ENCODE results near the gene IL19.
"Not testable (repeated sequence)": the region's sequence is repeated elsewhere in the genome, so short reads cannot be mapped to it uniquely, and the experiment has no call there.

Gene IL19

DNA sequence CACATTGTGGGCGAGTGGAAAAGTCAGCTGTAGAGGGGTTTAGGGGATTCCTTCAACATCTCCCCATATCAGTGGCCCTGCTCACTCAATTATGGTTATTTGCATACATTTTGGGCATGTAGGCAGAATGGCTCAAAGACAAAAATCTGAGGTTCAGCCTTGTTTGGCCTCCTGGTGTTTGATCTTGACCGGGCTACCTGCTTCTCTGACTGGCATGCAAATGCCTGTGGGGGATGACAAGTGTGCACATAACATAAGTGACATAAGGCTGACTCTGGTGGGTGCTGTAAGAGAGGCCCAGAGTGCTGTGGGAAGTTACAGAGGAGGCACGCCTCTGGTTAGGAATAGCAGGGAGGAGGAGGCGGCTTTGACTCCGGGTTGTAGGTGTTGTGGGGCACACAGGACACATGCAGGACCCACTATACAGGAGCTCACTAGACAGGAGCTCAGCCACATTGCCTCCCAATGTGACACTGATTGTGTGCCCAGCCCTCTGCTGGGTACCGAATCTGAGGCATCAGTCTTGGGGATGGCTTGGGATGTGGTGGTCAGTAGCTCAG is 29.4 kb upstream of the IL19 start:
- DNase-seq, result no peak

DNA sequence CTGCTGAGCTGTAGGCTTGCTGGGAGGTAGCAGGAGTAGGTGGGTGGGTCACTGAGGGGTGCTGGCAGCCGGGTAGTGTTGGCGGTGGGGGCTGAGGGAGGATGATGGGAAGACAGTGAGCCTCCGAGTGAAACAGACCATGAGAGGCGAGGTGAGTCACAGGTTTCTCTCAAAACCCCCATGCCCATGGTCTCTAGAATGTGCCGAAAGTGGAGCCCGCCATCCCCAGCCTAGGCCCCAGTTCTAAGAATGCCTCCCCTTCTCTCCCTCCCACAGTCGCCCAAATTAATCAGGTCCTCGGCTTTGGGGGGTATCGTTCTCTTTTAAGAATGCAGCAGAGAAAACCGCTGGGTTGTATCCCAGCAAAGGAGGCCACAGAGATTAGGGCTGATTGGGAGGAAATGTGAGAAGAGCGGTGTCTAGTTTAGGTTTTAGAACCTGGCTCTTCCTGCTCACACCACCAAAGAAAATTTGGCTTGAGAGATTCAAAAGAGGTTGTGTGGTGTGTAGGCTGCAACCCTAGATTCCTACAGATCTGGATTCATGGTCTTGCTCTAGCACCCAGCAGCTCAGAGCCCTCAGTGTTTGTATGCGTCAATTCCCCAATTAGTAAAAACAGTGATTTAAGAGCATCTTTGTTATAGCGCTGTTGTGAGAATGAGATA is 27.7 kb upstream of the IL19 start:
- DNase-seq, result no peak

DNA sequence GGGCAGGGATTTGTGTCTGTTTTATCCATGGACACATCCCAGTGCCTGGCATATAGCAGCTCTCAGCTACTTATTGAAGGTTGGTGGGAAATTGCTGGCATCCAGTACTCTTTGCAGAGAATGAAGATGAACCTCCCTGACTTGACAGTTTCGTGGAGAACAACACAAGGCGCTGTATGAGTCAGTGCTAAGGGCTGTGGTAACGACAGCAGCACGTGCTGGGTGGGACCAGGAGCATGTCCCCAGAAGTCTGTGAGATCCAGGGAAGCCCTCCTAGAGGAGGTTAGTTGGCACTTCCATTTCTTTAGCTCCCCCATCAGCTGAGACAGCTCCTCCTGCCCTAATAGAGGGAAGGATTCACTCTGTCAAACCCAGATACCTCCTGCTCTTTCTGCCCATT is 25.9 kb upstream of the IL19 start:
- no peak for DNase-seq

DNA sequence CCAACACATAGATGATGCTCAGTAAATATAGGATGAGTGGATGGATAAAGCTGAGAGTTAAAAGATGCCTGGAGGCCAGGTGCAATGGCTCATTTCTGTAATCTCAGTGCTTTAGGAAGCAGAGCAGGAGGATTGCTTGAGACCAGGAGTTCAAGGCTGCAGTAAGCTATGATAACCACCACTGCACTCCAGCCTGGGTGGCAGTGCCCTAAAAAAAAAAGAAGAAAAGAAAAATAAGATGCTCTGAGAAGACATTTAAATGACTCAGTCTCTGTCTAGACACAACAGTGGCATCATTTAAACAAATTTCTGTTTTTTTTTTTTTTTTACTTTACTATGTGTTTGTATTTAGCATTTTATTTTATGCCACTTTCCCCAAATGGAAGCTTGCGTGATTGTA is 25.3 kb upstream of the IL19 start:
- DNase-seq, result no peak

DNA sequence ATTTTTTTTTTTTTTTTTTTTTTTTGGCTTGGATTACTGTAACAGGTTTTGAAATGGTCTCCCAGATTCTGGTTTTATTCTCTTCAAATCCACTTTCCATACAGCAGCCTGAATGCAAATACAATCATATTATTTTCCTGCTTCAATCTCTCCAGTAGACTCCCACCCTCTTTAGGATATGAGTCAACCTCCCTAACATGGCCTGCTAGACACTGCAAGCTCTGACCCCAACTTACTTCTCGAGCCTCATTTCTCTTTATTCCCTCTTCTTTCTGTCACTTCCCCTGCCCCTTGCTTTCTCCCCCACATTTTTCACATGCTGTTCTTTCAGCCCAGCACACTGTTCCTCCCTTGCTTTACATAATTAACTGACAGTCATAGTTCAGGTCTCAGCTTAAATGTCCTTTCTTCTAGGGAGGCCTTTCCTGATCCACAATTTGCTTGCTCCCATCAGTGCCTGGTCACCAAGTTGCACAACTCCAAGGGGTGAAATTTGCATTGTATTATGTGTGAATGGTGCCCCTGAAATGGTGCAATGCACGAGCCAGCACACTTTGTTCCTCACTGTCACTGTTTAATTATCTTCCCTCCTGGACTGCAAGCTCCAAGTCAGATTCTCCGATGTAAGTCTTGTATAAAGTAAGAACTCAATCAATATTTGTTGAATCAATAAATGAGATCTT is 22.1 kb upstream of the IL19 start:
- DNase-seq, result no peak

DNA sequence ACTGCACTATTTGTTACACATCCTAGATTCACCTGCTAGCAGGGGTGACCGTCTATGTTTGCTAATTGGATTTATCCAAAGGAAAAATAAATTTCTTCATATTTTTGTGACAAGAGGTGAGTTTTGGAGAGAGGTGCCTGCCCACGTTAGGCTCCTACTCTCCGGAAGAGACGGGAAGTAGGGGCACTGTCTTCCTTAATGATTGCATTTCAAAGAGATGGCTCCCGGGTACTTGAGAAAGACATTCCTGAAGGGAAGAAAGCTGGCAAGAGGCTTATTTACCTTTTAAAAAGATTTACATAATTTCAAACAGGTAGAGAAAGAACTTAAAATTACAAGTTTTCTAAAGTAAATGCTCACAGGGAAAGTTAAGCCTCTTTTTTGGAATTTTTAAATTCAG is 18.7 kb upstream of the IL19 start:
- DNase-seq, result no peak

DNA sequence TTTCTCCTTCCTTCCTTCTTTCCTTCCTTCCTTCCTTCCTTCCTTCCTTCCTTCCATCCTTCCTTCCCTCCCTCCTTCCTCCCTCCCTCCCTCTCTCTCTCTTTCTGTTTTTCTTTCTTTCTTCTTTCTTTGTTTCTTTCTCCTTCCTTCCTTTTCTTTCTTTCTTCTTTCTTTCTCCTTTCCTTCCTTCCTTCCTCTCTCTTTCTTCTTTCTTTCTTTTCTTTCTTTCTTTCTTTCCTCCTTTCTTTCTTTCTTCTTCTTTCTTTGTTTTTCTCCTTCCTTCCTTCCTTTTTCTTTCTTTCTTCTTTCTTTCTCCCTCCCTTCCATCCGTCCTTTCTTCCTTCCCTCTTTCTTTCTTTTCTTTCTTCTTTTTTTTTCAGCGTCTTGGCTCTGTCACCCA is 18.1 kb upstream of the IL19 start:
- DNase-seq, result no peak

DNA sequence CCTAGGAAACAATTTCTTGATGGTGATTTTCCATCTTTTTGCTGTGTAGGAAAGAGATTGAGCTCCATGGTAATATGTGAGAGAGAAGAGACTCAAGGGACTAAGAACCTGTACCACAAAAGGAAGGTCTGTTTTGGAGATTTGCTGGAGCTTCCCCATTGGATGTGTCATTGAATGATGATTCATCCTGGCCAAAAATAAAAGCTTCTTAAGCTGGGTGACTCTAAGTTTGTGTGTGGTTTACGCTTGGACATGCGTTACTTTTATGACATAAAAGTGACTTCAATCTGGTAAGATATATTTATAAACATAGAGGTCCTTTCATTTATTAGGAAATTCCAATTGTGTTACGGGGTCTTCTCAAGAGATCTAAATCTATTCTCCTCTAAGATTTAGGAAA is 17.4 kb upstream of the IL19 start:
- no peak for DNase-seq

DNA sequence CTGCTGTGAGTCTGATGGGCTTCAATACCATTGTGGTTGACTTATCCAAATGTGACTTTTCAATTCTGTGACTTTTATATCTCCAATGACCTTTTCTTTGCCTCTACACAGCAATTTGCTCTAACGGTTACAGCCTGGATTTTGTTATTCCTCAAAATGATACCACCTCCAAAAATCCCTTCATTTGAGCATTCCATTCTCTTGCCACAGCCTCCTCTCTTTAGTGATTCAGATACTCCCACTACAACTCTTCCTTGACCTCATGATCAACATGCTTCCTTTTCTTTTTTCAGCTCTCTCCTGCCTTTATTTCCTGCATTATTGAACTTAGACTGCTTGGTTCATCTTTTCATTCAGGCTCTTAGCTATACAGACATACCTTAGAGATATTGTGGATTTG is 16.6 kb upstream of the IL19 start:
- DNase-seq, result no peak

DNA sequence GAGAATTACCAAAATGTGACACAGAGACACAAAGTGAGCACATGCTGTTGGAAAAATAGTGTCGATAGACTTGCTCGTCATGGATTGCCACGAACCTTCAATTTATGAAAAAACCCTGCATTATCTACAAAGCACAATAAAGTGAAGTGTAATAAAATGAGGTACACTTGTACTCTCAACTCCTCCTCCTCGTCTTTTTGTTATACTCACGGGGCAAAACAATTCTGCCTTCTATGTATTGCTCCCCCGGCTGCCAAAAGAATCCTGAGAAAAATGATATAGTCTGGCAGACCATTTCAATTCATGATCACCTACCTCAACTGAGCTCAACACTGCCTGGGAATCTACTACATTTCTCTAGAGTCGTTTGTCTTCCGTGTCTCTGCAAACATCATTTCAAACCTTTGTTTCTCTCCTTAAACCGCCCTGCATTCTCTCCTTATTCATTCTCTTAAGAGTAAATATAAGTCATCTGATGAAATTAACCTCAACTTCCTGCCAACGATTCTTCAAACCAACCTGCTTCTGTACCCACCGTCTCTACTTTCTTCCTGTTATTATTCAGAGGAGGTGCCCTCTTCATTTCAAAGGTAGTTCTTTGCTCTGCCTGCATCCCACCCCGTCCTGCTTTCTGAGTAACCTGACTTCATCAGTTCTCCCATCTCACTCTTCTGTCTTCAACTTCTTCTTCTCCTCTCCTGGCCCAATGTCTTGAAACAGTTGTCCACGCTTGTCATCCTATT is 12.9 kb upstream of the IL19 start:
- no peak for DNase-seq

DNA sequence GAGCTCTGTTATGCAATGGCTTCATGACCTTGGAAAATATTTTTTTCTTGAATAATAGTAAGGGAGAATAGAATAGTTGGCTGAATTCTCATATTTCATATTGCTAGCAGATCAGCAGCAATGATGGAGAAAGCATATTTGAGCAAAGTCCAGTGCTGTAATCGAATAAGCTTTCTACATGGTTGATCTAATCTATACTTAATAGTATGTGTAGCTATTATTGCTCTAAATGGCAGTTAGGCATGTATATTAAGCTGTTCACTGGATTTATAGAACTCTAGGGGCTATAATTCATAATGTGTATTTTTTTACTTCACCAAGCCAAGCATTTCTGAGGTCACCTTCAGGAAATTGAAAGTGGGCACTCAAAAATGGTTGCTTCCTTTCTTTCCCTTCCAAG is 10.0 kb upstream of the IL19 start:
- no peak for DNase-seq

DNA sequence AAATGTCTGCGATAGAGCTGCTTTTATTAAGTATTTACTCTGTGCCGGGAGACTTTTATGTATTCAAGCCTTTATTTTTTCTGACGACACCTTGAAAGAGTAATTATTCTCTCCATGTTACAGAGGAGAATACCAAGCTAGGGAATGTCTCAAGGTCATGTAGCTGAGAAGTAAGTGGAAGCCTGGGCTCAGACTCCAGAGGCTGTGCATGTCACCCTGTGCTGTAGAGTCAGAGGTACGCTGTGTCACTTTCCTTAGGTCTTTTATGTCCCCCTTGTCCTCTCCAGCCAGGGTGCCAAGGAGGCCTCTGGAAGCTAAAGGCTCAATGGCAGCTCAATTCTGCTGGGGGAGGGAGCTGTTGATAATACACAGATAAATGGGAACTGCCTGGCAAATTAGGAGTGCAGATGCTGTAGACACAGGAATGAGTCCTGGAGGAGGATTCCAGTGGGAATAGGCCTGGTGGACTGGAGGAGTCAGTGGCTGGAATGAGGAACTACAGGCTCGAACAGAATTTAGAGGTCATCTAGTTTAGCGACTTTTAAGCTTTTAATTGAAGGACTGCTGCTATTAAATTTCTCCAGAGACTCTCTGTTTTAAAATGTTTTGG is 9.3 kb upstream of the IL19 start:
- no peak for DNase-seq

DNA sequence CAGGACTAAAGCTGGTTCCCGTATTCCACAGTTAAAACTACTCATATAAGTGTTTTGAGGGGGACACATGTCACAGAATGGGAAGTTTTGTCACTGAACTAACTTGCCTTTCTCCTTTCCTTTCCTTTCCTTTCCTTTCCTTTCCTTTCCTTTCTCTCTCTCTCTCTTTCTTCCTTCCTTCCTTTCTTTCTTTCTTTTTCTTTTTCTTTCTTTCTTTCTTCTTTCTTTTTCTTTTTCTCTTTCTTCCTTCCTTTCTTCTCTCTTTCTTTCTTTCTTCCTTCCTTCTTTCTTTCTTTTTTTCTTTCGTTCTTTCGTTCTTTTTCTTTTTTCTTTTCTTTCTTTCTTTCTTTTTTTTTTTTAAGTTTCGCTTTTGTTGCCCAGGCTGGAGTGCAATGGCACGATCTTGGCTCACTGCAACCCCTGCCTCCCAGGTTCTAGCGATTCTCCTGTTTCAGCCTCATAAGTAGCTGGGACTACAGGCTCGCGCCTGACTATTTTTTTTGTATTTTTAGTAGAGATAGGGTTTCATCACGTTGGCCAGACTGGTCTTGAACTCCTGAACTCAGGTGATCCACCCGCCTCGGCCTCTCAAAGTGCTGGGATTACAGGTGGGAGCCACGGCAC is 7.7 kb upstream of the IL19 start:
- DNase-seq, result not testable (repeated sequence)

DNA sequence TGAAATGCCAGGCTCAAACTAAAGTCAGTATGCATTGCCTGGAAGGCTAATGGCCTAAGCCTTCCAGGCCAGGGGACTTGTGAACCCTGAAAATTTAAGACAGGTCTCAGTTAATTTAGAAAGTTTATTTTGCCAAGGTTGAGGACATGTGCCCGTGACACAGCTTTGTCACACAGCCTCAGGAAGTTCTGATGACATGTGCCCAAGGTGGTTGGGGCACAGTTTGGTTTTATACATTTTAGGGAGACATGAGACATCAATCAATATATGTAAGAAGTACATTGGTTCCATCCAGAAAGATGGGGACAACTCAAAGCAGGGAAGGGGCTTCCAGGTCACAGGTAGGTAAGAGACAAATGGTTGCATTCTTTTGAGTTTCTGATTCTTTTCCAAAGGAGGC is 4.8 kb upstream of the IL19 start:
- DNase-seq, result not testable (repeated sequence)

DNA sequence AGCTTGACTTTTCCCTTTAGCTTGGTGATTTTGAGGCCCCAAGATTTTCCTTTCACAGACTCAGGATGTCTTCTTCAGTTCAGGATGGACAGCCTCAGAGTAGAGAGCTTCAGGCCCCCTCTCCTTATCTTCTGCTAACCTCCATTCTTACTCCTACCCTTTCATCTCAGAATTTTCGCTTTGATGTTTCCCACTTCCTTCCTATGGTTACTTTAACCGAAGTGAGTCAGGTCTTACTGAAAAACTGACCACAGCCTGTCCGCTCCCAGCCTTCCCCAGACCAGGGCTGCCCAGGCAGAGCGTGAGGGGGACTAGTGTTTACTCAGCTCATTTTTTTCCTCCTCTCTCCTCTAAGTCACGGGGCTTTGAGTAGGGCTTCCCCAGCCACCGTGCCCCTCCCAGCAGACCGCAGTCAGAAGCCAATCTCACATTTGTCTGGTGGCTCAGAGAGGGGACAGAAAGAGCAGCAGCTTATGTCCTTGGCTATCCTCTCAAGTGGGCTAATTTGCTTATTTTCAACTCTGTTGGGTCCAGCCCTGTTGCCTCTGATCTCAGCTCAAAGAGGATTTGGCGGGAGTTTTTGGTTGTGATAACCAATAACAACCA is 4.2 kb upstream of the IL19 start:
- no peak for DNase-seq

DNA sequence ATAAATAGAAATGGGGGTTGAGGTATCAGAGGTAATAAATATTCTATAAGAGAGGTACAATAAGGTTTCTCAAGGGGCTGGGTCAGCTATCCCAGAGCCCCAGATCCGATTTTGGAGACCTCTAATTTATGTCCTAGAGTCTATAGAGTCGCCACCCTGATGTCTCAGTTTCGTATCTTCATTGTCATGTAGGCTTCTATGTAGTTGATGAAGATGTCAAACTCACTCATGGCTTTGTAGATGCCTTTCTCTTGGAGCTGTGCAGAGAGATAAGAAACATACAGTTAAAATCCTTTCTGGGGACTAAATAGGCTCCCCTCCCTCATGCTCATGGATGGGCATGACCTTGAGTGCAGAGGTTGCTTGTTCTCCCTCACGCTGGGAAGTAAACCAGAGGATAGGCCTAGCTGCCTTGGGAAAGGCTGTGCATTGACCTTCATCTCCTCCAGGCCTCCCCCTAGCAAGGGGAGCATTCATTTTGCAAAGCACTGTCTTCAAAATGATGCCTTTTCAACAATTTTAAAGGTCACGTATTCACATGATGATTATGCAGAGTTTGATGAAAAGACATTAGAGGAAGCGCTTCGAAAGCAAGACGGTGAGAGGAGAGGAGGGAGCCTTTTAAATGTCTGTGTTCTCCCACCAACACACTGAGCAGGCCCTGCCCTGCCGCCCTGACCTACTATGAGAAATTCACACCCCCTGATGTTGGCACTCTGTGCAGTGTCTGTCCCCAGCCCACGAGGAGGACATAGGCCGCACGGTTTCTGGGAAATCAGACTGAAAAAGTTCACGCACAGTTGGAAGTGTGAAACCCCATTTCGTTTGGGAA is 1.9 kb upstream of the IL19 start:
- no peak for DNase-seq

DNA sequence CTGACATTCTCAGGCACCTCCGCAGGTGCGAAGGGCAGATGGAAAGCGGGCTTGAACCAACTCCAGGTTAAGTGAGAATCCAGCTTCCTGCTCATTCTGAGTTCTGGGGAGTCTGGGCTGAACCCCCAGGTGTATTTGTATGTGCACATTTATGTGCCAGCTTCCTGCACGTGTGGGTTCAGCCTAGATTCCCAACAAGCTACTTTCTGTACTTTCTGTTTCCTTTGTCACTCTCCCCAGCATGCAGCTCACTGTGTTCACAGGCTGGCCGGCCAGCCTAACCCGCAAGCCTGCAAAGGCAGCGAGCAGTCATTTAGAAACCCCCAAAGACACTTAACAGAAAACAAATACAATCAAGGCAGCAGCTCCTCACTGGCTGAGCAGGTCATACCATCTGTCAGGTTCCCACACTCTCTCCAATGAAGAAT is 1.3 kb upstream of the IL19 start:
- DNase-seq, result no peak

DNA sequence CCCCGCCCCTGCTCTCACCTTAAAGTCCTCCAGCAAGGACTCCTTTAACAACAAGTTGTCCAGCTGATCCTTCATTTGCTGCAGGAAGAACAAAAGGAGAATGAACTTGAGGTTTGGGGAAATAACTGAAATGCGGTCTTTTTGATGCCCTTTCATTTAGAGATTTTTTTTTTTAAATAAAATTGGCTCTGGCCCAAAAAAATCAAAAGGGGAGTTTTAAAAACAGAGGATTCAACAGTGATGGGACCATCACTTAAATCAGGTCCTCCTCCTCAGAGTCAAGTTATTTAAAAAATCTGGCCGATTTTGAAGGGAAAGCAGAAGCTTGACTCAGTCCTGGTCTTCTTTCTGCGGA is 742 bp downstream of the IL19 start:
- DNase-seq, result no peak

DNA sequence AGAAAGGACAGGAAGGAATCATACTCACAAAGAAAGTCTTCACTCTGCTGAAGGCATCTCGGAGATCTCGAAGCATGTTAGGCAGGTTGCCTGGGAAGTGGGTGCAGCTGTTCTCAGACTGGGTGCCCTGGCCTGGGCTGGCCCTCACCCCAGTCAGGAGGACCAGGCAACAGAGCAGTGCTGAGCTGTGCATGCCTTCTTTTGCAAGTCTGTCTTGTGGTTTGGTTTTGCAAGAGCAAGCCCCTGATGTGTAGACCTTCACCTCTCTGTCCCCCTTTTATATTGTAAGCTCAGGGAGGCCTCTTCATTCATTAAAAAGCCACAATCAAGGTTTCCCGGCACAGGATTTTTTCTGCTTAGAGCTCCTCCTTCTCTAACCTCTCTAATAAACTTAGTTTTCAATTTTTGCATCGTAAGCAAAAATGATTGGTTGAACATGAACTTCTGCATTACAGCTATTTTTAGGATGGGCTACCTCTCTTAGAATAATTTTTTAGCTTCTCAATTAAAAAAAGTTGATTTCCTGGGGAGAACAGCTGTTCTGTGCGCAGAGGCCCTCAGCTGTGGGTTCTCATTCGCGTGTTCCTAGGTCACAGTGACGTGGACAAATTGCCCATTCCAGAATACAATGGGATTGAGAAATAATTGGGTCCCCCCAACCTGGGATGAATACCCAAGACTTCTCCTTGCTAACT is 1.8 kb downstream of the IL19 start, which contains the start of gene IL10:
IL10 (minus strand) TSS at position 252 of the 695 bp plus-strand sequence; CDS start at position 193, 59 bp downstream.
- DNase-seq, result no peak

DNA sequence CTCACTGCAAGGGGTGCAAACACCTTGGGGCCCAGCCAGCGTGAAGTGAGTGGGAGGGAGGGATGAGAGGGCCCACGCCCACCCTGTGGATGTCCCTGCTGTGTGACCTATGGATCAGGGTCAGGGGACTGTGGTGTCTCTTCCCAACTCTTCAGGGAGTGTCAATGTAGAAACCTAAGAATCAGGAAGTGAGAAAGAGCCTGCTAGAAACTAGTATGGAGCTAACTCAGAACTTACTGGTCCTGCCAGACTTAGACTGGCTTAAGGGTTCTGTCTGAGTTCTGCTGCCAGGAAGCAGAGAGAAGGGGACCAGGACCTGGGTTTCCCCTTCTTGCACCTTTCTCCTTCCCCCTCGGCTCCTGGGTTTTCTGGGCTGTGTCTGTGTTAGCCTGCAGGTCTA is 3.5 kb downstream of the IL19 start:
- DNase-seq, result no peak

DNA sequence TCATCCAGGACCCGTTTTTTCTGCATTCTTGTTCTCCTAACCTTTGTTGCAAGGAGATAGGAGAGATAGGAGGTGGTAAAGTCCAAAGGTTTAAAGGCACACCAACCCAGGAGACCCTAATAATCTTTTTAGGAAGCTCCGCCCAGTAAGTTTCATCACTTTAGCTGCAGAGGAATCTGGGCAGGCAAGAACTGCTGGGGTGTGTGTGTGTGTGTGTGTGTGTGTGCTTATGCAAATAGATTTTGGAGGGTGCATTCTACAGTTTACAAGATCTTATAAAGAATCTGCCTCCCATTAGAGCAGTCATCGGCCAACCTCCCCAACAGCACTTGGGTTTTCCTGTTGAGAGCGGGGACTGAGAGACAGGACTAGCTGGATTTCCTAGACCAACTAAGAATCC is 5.7 kb downstream of the IL19 start:
- DNase-seq, result no peak
